ENCODE measurements around the gene PRPH2. TPM values are rescaled to one million over a fixed set of nuclear protein-coding genes. Genes with fewer than 3 reads are reported as not detected.
A peak's percentile ranks its signal among the peaks of the same experiment; 100 is the strongest.

The PRPH2 gene
- polyA plus RNA-seq, 3 donors = 0.05 TPM; not detected in 2

GRCh38 chr6:42727087-42727611 is 4.8 kb upstream of the PRPH2 start:
- Mint-ChIP-seq H3K27ac (peak overlapping the region in 6 of 7 donors; percentile 58 to 87 (median 84)), H3K36me3 (no peaks in the 10 kb centered on the region), H3K4me1 (peaks cover 18% of the 10 kb centered on the region), H3K4me3 (peak overlapping the region; percentile 95 to 99), H3K9me3 (peaks cover 0 to 8% (median 2%) of the 10 kb centered on the region in 7 donors), H3K27me3 (ENCODE audit: low read depth in 3 of 3) (peaks cover 2 to 8% (median 7%) of the 10 kb centered on the region in 3 donors)
- Histone ChIP-seq H3K4me2 (replicated peaks; ENCODE audit: extremely low read depth, low read length, poor library complexity, severe bottlenecking) (peak overlapping the region; percentile 88), H3K9ac (ENCODE audit: insufficient read depth, low read length, poor library complexity, severe bottlenecking) (peak overlapping the region; percentile 52), H3K4me1 (ENCODE audit: control insufficient read depth in 1 of 2, insufficient read depth in 2 of 2, low read length in 2 of 2) (peaks cover 5 to 16% of the 10 kb centered on the region in 2 donors), H3K4me3 (replicated peaks in 1 of 3; ENCODE audit: low read depth in 2 of 3, low read length in 3 of 3) (peak overlapping the region; percentile 55 to 88 (median 77)), H4K20me1 (ENCODE audit: insufficient read depth, low read length) (no peaks in the 10 kb centered on the region), H3K9me3 (replicated peaks in 1 of 2; ENCODE audit: control insufficient read depth in 1 of 2, insufficient read depth in 1 of 2, low read length in 2 of 2) (peaks cover 0 to 3% of the 10 kb centered on the region in 2 donors), H3K36me3 (replicated peaks in 1 of 2; ENCODE audit: control insufficient read depth in 1 of 2, insufficient read depth in 2 of 2, low read length in 2 of 2) (no peaks in the 10 kb centered on the region), H3K27ac (ENCODE audit: low read depth in 1 of 2, low read length in 2 of 2) (peak overlapping the region in 1 of 2 donors; percentile 50), H2AFZ (ENCODE audit: insufficient read depth, low read depth, low read length, poor library complexity, severe bottlenecking) (peak overlapping the region; percentile 97), H3K27me3 (ENCODE audit: control insufficient read depth in 2 of 2, insufficient read depth in 2 of 2, low read length in 2 of 2) (no peaks in the 10 kb centered on the region), H3K79me2 (ENCODE audit: insufficient read depth, low read length) (no peaks in the 10 kb centered on the region)
- WGBS (ENCODE audit: insufficient coverage) = 31% methylated on average over 52 of the region's 52 CpGs
- peak; percentile 16 to 42 (median 20) for DNase-seq
- intact Hi-C loops (cut with micrococcal nuclease) = loop anchor here (2.0 to 10.0 kb wide), 3 partner anchors 58 to 66 kb away; partner anchors contain the start of gene BICRAL (in 1 of the 2)
- TF ChIP-seq, protein P1, sequence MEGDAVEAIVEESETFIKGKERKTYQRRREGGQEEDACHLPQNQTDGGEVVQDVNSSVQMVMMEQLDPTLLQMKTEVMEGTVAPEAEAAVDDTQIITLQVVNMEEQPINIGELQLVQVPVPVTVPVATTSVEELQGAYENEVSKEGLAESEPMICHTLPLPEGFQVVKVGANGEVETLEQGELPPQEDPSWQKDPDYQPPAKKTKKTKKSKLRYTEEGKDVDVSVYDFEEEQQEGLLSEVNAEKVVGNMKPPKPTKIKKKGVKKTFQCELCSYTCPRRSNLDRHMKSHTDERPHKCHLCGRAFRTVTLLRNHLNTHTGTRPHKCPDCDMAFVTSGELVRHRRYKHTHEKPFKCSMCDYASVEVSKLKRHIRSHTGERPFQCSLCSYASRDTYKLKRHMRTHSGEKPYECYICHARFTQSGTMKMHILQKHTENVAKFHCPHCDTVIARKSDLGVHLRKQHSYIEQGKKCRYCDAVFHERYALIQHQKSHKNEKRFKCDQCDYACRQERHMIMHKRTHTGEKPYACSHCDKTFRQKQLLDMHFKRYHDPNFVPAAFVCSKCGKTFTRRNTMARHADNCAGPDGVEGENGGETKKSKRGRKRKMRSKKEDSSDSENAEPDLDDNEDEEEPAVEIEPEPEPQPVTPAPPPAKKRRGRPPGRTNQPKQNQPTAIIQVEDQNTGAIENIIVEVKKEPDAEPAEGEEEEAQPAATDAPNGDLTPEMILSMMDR (IDR thresholded peaks at IDR 0.05) = no peak

GRCh38 chr6:42726485-42727086 is 4.2 kb upstream of the PRPH2 start:
- 0% methylated on average over 2 of the region's 14 CpGs for WGBS (ENCODE audit: insufficient coverage)
- TF ChIP-seq, protein P1 (IDR thresholded peaks at IDR 0.05) = peak; percentile 95
- Histone ChIP-seq H3K4me3 (replicated peaks in 1 of 3; ENCODE audit: low read depth in 2 of 3, low read length in 3 of 3) (peak overlapping the region; percentile 55 to 88 (median 77)), H4K20me1 (ENCODE audit: insufficient read depth, low read length) (no peaks in the 10 kb centered on the region), H3K27me3 (ENCODE audit: control insufficient read depth in 2 of 2, insufficient read depth in 2 of 2, low read length in 2 of 2) (no peaks in the 10 kb centered on the region), H2AFZ (ENCODE audit: insufficient read depth, low read depth, low read length, poor library complexity, severe bottlenecking) (peak overlapping the region; percentile 97), H3K9me3 (replicated peaks in 1 of 2; ENCODE audit: control insufficient read depth in 1 of 2, insufficient read depth in 1 of 2, low read length in 2 of 2) (no peaks in the 10 kb centered on the region), H3K79me2 (ENCODE audit: insufficient read depth, low read length) (no peaks in the 10 kb centered on the region), H3K9ac (ENCODE audit: insufficient read depth, low read length, poor library complexity, severe bottlenecking) (peak overlapping the region; percentile 52), H3K27ac (ENCODE audit: low read depth in 1 of 2, low read length in 2 of 2) (peak overlapping the region in 1 of 2 donors; percentile 50), H3K4me1 (ENCODE audit: control insufficient read depth in 1 of 2, insufficient read depth in 2 of 2, low read length in 2 of 2) (peaks cover 5 to 16% of the 10 kb centered on the region in 2 donors), H3K36me3 (replicated peaks in 1 of 2; ENCODE audit: control insufficient read depth in 1 of 2, insufficient read depth in 2 of 2, low read length in 2 of 2) (no peaks in the 10 kb centered on the region), H3K4me2 (replicated peaks; ENCODE audit: extremely low read depth, low read length, poor library complexity, severe bottlenecking) (peak overlapping the region; percentile 88)
- H3K9me3 Mint-ChIP-seq = peaks cover 0 to 3% (median 0%) of the 10 kb centered on the region in 7 donors
- intact Hi-C loops (cut with micrococcal nuclease) = loop anchor here (2.0 to 10.0 kb wide), 3 partner anchors 58 to 66 kb away; partner anchors contain the start of gene BICRAL (in 1 of the 2)
- DNase-seq = peak; percentile 80 to 89 (median 84)
- H3K4me1 Mint-ChIP-seq = peaks cover 18% of the 10 kb centered on the region
- peak overlapping the region; percentile 95 to 99 for H3K4me3 Mint-ChIP-seq
- peaks cover 2 to 11% (median 7%) of the 10 kb centered on the region in 3 donors for H3K27me3 Mint-ChIP-seq (ENCODE audit: low read depth in 3 of 3)
- H3K27ac Mint-ChIP-seq = peak overlapping the region in 5 of 7 donors; percentile 74 to 87 (median 84)
- H3K36me3 Mint-ChIP-seq = no peaks in the 10 kb centered on the region
